CD14-positive monocyte (primary cell): ENCODE measurements around the gene RFTN2. TPM values are rescaled to one million over a fixed set of nuclear protein-coding genes. Genes with fewer than 3 reads are reported as not detected.

Experiments used
- DNase-seq, 3 donors: peaks; one replicate each; pipeline ENCODE4 v3.0.0-alpha.2; 2011 to 2022
- H2AFZ ChIP-seq: 2 replicates; pipeline ENCODE4 v1.6.0; 2012; ENCODE audit warnings: mild to moderate bottlenecking, low read depth, low read length, inconsistent platforms; ENCODE audit not compliant: insufficient read depth, poor library complexity, severe bottlenecking
- H3K27ac ChIP-seq, 2 donors: 1 replicate in 1 of 2; 2 replicates in 1 of 2; pipeline ENCODE4 v1.5.1; 2012 to 2013; ENCODE audit warnings: low read length in 2 of 2, control low read depth in 1 of 2, inconsistent platforms in 1 of 2, low read depth in 1 of 2, mild to moderate bottlenecking in 1 of 2
- H3K27me3 ChIP-seq, 2 donors: one replicate each; pipeline versions ENCODE4 v1.6.0 to v1.6.1; 2011 to 2013; ENCODE audit warnings: low read length in 2 of 2; ENCODE audit not compliant: control insufficient read depth in 2 of 2, insufficient read depth in 2 of 2
- H3K36me3 ChIP-seq, 2 donors: replicated peaks in 1 of 2; 1 replicate in 1 of 2; 2 replicates in 1 of 2; pipeline versions ENCODE4 v1.5.1 to v1.6.1; 2012 to 2013; ENCODE audit warnings: low read length in 2 of 2, control low read depth in 1 of 2, inconsistent platforms in 1 of 2, mild to moderate bottlenecking in 1 of 2; ENCODE audit not compliant: insufficient read depth in 2 of 2, control insufficient read depth in 1 of 2
- H3K4me1 ChIP-seq, 2 donors: 1 replicate in 1 of 2; 2 replicates in 1 of 2; pipeline versions ENCODE4 v1.5.1 to v1.6.1; 2012 to 2013; ENCODE audit warnings: low read length in 2 of 2, control low read depth in 1 of 2, inconsistent platforms in 1 of 2, mild to moderate bottlenecking in 1 of 2, moderate library complexity in 1 of 2; ENCODE audit not compliant: insufficient read depth in 2 of 2, control insufficient read depth in 1 of 2
- H3K4me2 ChIP-seq: replicated peaks from 2 replicates; pipeline ENCODE3; 2012; ENCODE audit warnings: low read length, moderate library complexity, mild to moderate bottlenecking; ENCODE audit not compliant: poor library complexity, severe bottlenecking; ENCODE audit errors: extremely low read depth
- H3K4me3 ChIP-seq, 3 experiments: fragments of 200-600 bp in 1 of 3; sonication (generic) in 1 of 3; replicated peaks in 1 of 3; 1 replicate in 2 of 3; 2 replicates in 1 of 3; pipeline ENCODE4 v1.5.1; 2011 to 2013; ENCODE audit warnings: low read length in 3 of 3, mild to moderate bottlenecking in 3 of 3, control low read depth in 2 of 3, low read depth in 2 of 3, inconsistent platforms in 1 of 3, moderate library complexity in 1 of 3
- H3K79me2 ChIP-seq: 2 replicates; pipeline ENCODE4 v1.6.0; 2012; ENCODE audit warnings: mild to moderate bottlenecking, control low read depth, inconsistent platforms, low read length, moderate library complexity; ENCODE audit not compliant: insufficient read depth
- H3K9ac ChIP-seq: 2 replicates; pipeline ENCODE4 v1.6.0; 2017; ENCODE audit warnings: low read length, mild to moderate bottlenecking; ENCODE audit not compliant: insufficient read depth, poor library complexity, severe bottlenecking
- H3K9me3 ChIP-seq, 2 donors: replicated peaks in 1 of 2; 1 replicate in 1 of 2; 2 replicates in 1 of 2; pipeline versions ENCODE4 v1.5.1 to v1.6.1; 2012 to 2013; ENCODE audit warnings: low read length in 2 of 2, control low read depth in 1 of 2; ENCODE audit not compliant: control insufficient read depth in 1 of 2, insufficient read depth in 1 of 2
- H4K20me1 ChIP-seq: 2 replicates; pipeline ENCODE4 v1.6.0; 2012; ENCODE audit warnings: mild to moderate bottlenecking, low read length, control low read depth, moderate library complexity; ENCODE audit not compliant: insufficient read depth
- H3K27ac Mint-ChIP-seq, 7 donors: one replicate each; pipeline ENCODE4 v1.8.0; 2020; ENCODE audit warnings: mild to moderate bottlenecking in 7 of 7, mixed read lengths in 7 of 7, moderate library complexity in 6 of 7, inconsistent platforms in 2 of 7
- H3K27me3 Mint-ChIP-seq, 3 donors: one replicate each; pipeline ENCODE4 v1.8.0; 2021 to 2022; ENCODE audit warnings: low read depth in 3 of 3, mild to moderate bottlenecking in 3 of 3, mixed read lengths in 3 of 3, moderate library complexity in 3 of 3, inconsistent platforms in 1 of 3
- H3K36me3 Mint-ChIP-seq, 2 donors: one replicate each; pipeline ENCODE4 v1.8.0; 2020; ENCODE audit warnings: mixed read lengths in 2 of 2, inconsistent platforms in 1 of 2, mild to moderate bottlenecking in 1 of 2
- H3K4me1 Mint-ChIP-seq: one replicate; pipeline ENCODE4 v1.8.0; 2020; ENCODE audit warnings: mild to moderate bottlenecking, mixed read lengths
- H3K4me3 Mint-ChIP-seq, 2 donors: one replicate each; pipeline ENCODE4 v1.8.0; 2020; ENCODE audit warnings: mild to moderate bottlenecking in 2 of 2, mixed read lengths in 2 of 2, moderate library complexity in 1 of 2
- H3K9me3 Mint-ChIP-seq, 7 donors: one replicate each; pipeline ENCODE4 v1.8.0; 2020 to 2022; ENCODE audit warnings: mixed read lengths in 7 of 7, mild to moderate bottlenecking in 6 of 7, moderate library complexity in 6 of 7, inconsistent platforms in 2 of 7
- WGBS: methylation state at CpG from one replicate; pipeline ENCODE4 v1.1.5; 2013; ENCODE audit warnings: missing lambda C conversion rate; ENCODE audit not compliant: insufficient coverage; 5-methylcytosine and 5-hydroxymethylcytosine counted together
- intact Hi-C, 2 donors: fragments of 100-400 bp; cut with micrococcal nuclease; formaldehyde crosslinking; loops; one replicate each; pipeline versions ENCODE4 v1.15.0 to v1.15.1; 2023
- polyA plus RNA-seq, 3 donors: library from polyadenylated mRNA; depleted of rRNA in 1 of 3; unstranded in 2 of 3; stranded (reverse) in 1 of 3; fragments of 300-500 nt in 2 of 3; fragments of >200 nt in 1 of 3; fragmentation: Illumina TruSeq in 2 of 3; gene quantifications; 1 replicate in 2 of 3; 2 replicates in 1 of 3; pipeline ENCODE4 v1.2.3, GENCODE V29; 2012 to 2021
- TF ChIP-seq, protein P1 (sequence below): fragments of 200-600 bp; IDR thresholded peaks from one replicate; pipeline ENCODE4 v1.8.0; 2022; ENCODE audit warnings: antibody characterized with exemption, mild to moderate bottlenecking

The RFTN2 gene
- polyA plus RNA-seq, 3 donors = 0.02 TPM; not detected in 2

GRCh38 chr2:197600306-197600705 is 75.1 kb downstream of the RFTN2 start:
- Histone ChIP-seq H3K4me1 (peaks cover 0 to 5% of the 10 kb centered on the region in 2 donors), H2AFZ (no peak overlapping the region), H3K79me2 (no peaks in the 10 kb centered on the region), H3K9me3 (no peaks in the 10 kb centered on the region), H3K27ac (no peak overlapping the region), H3K4me3 (no peak overlapping the region), H3K27me3 (no peaks in the 10 kb centered on the region), H3K4me2 (no peak overlapping the region), H3K36me3 (no peaks in the 10 kb centered on the region), H3K9ac (no peak overlapping the region), H4K20me1 (no peaks in the 10 kb centered on the region)
- Mint-ChIP-seq H3K36me3 (no peaks in the 10 kb centered on the region), H3K27ac (no peak overlapping the region), H3K4me3 (no peak overlapping the region), H3K4me1 (peaks cover 6% of the 10 kb centered on the region), H3K27me3 (peaks cover 0 to 10% (median 2%) of the 10 kb centered on the region in 3 donors), H3K9me3 (peaks cover 0 to 2% (median 0%) of the 10 kb centered on the region in 7 donors)
- intact Hi-C loops = no loop called here
- TF ChIP-seq, protein P1, sequence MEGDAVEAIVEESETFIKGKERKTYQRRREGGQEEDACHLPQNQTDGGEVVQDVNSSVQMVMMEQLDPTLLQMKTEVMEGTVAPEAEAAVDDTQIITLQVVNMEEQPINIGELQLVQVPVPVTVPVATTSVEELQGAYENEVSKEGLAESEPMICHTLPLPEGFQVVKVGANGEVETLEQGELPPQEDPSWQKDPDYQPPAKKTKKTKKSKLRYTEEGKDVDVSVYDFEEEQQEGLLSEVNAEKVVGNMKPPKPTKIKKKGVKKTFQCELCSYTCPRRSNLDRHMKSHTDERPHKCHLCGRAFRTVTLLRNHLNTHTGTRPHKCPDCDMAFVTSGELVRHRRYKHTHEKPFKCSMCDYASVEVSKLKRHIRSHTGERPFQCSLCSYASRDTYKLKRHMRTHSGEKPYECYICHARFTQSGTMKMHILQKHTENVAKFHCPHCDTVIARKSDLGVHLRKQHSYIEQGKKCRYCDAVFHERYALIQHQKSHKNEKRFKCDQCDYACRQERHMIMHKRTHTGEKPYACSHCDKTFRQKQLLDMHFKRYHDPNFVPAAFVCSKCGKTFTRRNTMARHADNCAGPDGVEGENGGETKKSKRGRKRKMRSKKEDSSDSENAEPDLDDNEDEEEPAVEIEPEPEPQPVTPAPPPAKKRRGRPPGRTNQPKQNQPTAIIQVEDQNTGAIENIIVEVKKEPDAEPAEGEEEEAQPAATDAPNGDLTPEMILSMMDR = no peak
- 100% methylated on average over 5 of the region's 5 CpGs for WGBS
- DNase-seq = no peak

GRCh38 chr2:197599285-197599965 is 76.0 kb downstream of the RFTN2 start:
- no peaks in the 10 kb centered on the region for H3K27me3 ChIP-seq
- Mint-ChIP-seq H3K4me1 (peaks cover 6% of the 10 kb centered on the region), H3K9me3 (peaks cover 0 to 2% (median 0%) of the 10 kb centered on the region in 7 donors), H3K4me3 (peak overlapping the region in 1 of 2 donors; percentile 49), H3K27me3 (peaks cover 0 to 8% (median 2%) of the 10 kb centered on the region in 3 donors), H3K36me3 (no peaks in the 10 kb centered on the region), H3K27ac (no peak overlapping the region)
- H3K4me1 ChIP-seq = peaks cover 0 to 5% of the 10 kb centered on the region in 2 donors
- 0% methylated on average over 3 of the region's 11 CpGs for WGBS
- no peak overlapping the region for H3K4me3 ChIP-seq
- intact Hi-C loops = no loop called here
- TF ChIP-seq, protein P1 = peak; percentile 15
- H3K36me3 ChIP-seq = no peaks in the 10 kb centered on the region
- H2AFZ ChIP-seq = peak overlapping the region; percentile 16
- no peak overlapping the region for H3K9ac ChIP-seq
- H3K27ac ChIP-seq = no peak overlapping the region
- no peaks in the 10 kb centered on the region for H3K79me2 ChIP-seq
- H3K9me3 ChIP-seq = no peaks in the 10 kb centered on the region
- no peaks in the 10 kb centered on the region for H4K20me1 ChIP-seq
- H3K4me2 ChIP-seq = no peak overlapping the region
- peak in 1 of 3 donors; percentile 7 for DNase-seq
